ENCODE data around the gene TMEM269. TPM values are rescaled to one million over a fixed set of nuclear protein-coding genes. Genes with fewer than 3 reads are reported as not detected.

TMEM269 gene
- total RNA-seq, 1 experiment from 2014 or later: 0.03 TPM

DNA sequence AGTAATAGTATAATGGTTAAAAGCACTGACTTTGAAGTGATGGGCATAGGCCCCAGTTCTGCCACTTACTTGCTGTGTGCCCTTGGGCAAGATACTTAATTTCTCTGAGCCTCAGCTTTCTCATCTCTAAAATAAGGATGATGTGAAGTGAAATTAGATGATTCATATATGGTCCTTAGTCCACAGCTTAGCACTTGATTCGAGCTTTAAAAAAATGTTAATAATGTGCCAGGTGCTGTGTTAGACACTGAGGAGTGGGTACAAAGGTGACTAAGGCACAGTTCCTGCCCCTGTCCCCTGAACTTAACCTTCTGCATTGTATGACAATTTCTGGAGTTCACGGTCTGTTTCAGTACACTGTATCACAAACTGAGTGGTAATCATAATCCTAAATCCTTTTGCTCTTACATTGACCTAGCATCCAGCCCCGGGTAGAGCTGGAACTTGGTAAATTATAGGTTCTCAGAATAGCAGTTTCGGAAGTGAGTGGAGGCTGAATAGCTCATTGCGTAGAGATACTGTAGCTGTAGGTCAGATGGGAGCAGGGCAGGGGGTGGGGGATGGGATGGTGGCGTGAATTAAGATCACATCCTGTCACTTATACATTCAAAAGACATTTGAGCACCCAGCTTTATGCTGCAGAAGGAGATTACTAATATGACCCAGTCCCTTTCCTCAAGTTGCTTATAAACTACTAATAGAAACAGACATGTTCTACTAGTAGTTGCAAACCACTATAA, 63.1 kb downstream of the TMEM269 start:
- no peak for DNase-seq (ENCODE audit: low spot score)

DNA sequence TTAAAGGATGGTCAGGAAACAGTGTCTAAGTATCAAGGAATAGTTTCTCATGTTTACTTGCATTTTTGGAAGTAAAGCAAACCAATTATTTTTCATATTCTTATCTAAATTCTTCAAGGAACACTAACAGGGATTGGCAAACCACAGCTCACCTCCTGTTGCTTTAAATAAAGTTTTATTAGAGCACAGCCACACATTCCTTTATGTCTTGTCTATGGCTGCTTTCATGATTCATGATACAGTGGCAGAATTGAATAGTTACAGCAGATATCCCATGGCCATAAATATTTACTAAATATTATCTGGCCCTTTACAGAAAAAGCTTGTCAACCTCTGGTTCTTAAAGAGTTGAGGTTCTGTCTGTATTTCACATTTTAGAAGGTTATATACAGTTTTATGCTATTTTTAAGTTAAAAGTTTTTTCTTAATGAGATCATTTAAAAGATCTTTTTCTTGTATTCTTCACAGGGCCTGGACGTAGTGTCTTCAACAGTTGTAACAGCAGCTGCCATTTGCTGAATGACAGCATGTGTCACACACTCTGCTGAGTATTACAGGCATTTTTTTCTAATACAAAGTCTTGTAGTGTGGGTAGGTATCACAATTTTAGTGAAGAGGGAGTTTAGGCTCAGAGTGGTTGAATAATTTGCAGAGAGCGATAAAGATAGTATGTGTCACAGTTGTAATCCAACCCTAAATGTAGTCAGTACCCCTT, 64.2 kb downstream of the TMEM269 start:
- DNase-seq (ENCODE audit: low spot score): no peak

DNA sequence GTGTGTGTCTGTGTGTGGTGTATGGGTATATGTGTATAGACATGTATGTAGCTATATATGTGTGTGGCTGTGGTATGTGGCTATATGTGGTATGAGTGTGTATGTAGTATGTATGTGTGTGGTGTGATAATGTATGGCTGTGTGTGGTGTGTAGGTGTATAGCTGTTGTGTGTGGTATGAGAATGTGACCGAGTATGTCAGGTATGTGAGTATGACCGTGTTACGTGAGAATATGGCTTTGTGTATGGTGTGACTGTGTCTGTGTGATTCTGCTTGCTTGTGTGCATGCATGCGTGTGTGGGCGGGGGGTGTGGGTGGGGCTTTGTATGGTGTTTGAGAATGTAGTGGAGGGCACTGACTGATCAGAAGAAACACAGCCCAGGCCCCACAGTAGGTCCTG, 65.2 kb downstream of the TMEM269 start:
- DNase-seq (ENCODE audit: low spot score): no peak

Other genes starting within 250 kb of the TMEM269 start
- 61.2 and 61.7 TPM in 2 replicates for gene PPIH, start 126.6 kb upstream of the TMEM269 start, total RNA-seq (2014; rRNA removed; shearing (Covaris generic))
- 900 and 1,047 TPM in 2 replicates for gene YBX1, start 102.6 kb upstream of the TMEM269 start, total RNA-seq (2014; rRNA removed; shearing (Covaris generic))
- gene CLDN19, start 44.8 kb upstream of the TMEM269 start, total RNA-seq (2014; rRNA removed; shearing (Covaris generic)): not detected in 2 replicates
- gene P3H1, start 18.0 kb upstream of the TMEM269 start, total RNA-seq (2014; rRNA removed; shearing (Covaris generic)): 19.1 TPM in 2 replicates
- 2.0 and 3.1 TPM in 2 replicates for gene C1orf50, start 17.7 kb upstream of the TMEM269 start, total RNA-seq (2014; rRNA removed; shearing (Covaris generic))
- gene ERMAP, start 32.1 kb downstream of the TMEM269 start, total RNA-seq (2014; rRNA removed; shearing (Covaris generic)): 4.9 and 5.4 TPM in 2 replicates
- 17.1 and 19.7 TPM in 2 replicates for gene SVBP, start 32.4 kb downstream of the TMEM269 start, total RNA-seq (2014; rRNA removed; shearing (Covaris generic))
- gene ZNF691, start 61.6 kb downstream of the TMEM269 start, total RNA-seq (2014; rRNA removed; shearing (Covaris generic)): 5.5 and 6.5 TPM in 2 replicates
- 916 and 965 TPM in 2 replicates for gene SLC2A1, start 173.9 kb downstream of the TMEM269 start, total RNA-seq (2014; rRNA removed; shearing (Covaris generic))